Effector CD8-positive, alpha-beta T cell (primary cell): Measurements from ENCODE around the gene CNTN1.

Source experiments
- DNase-seq: peaks from one replicate; lab custom pipeline; 2025; lab: John Stamatoyannopoulos, UW

The CNTN1 gene

GRCh38 chr12:41108032-41108431 lies 415.8 kb downstream of the CNTN1 start:
- DNase-seq, result no peak

GRCh38 chr12:41112903-41113302 lies 420.7 kb downstream of the CNTN1 start:
- DNase-seq, result no peak

- DNase-seq, result no peak
These were observed 428.0 kb downstream of the CNTN1 start for GRCh38 chr12:41120211-41120610.

GRCh38 chr12:41121374-41121773 lies 429.1 kb downstream of the CNTN1 start:
- no peak for DNase-seq
